ENCODE measurements around the gene ZNF724.

- TF ChIP-seq POLR2AphosphoS5 (IDR thresholded peaks at IDR 0.05) (no peak), CTCF (IDR thresholded peaks at IDR 0.05) (no peak)
Measured at GRCh38 chr19:23263870-23264590, 13.8 kb upstream of the ZNF724 start.

Data from prostate gland (tissue), 2 donors.